Hematopoietic multipotent progenitor cell treated with erythropoietin and hydrocortisone succinate and interleukin-3 and kit ligand, for 15 days (in vitro differentiated cells): ENCODE measurements around the gene ERAL1.
"Not testable (repeated sequence)": the region's sequence is repeated elsewhere in the genome, so short reads cannot be mapped to it uniquely, and the experiment has no call there.

Source experiments
- DNase-seq: peaks from one replicate; pipeline ENCODE4 v3.0.0-alpha.2; 2015; ENCODE audit warnings: low spot score

ERAL1 gene

GRCh38 chr17:28899212-28899815, 44.5 kb downstream of the ERAL1 start:
- DNase-seq, result no peak

GRCh38 chr17:28900986-28901726, 46.3 kb downstream of the ERAL1 start:
- no peak for DNase-seq

GRCh38 chr17:28901866-28902818, 47.3 kb downstream of the ERAL1 start:
- DNase-seq, result peak; percentile 54

GRCh38 chr17:28902819-28903545, 48.2 kb downstream of the ERAL1 start, which contains the start of gene DHRS13:
DHRS13 (minus strand) TSS chr17:28903079; CDS start chr17:28902944, 135 bp downstream.
- peak; percentile 97 for DNase-seq

DNA sequence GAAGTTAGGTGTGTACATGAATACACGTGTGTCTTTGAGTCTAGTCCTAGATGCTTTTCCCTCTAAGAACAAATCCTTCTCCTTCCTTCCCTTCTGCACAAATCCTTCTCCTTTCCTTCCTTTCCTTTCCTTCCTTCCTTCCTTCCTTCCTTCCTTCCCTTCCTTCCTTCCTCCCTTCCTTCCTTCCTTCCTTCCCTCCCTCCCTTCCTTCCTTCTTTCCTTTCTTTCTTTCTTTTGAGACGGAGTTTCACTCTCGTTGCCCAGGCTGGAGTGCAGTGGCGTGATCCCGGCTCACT, 48.7 kb downstream of the ERAL1 start:
- DNase-seq, result not testable (repeated sequence)

- DNase-seq, result peak; percentile 58
Measured at GRCh38 chr17:28904800-28905199, 50.0 kb downstream of the ERAL1 start.

DNA sequence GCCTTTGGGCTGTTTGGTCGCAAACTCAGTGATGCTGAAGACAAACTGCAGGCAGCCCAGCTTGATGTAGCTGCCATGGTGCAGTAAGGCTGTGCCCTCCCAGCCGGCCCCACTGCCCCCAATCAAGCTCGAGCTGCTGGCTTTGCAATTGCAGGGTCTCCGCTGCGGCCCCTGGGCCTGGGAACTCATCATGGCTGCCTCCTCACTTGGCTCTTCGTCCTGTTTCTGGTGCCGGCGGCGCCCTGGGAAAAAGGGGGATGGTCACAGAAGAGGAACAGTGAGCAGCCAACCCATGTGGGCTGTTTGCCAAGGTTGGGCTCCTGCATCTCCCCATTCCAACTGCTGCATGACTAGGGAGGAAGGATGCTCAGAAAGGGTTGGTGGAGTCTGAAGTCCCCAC, 51.5 kb downstream of the ERAL1 start:
- DNase-seq, result peak; percentile 48

- peak; percentile 87 for DNase-seq
Measured at GRCh38 chr17:28906706-28907438, 52.1 kb downstream of the ERAL1 start.

- DNase-seq, result peak; percentile 46
Measured at GRCh38 chr17:28907709-28908475, 53.1 kb downstream of the ERAL1 start.

DNA sequence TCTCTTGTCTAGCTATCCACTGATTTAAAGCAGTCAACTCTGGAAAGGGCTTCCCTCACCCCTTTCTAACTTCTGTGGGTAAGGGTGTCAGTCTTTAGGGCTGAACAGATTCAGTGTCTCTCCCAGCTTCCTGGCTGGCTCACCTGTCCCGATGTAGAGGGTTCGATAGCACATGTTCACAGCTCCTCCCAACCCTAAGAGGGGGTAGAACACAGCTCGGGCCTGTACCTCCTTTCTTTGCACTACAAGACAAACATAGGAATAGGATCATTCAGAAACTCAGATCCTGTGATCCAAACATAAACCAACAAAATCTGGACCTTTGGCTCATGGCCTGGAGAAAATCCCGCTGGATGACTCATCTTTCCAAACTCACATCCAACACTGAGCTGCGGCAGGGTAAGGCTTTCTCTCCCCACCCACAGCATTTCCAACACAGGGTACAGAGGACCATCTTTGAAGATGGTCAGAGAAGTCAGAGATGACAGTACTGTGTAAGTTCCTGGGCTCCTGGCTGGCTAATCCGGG, 53.9 kb downstream of the ERAL1 start:
- DNase-seq, result no peak

DNA sequence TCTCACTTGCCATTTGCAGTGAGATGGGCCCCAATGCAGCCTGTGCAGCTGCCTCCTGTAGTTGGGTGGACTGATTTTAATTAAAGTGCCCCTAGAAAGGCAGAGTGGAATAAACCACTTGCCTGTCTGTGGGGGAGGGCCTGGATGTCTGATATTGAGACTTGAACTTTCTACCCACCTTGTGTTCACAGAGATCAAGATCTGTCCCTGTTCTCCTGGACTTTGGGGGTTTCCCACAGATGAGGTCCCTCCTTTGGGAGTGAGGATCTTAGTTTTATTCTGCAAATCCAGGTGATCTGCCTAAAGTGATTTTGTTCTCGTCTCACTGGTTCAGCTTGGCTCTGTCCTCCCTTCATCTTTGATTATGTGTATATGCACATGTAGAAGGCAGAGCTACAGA, 55.7 kb downstream of the ERAL1 start:
- no peak for DNase-seq
